Fibroblast of lung (primary cell): ENCODE results near the gene DIAPH3. TPM values are rescaled to one million over a fixed set of nuclear protein-coding genes. Genes with fewer than 3 reads are reported as not detected.

Experiments
- DNase-seq, 2 donors: peaks; one replicate each; pipeline versions ENCODE4 v3.0.0 to v3.0.0-alpha.2; 2010; ENCODE audit warnings: low read depth in 2 of 2
- H2AFZ ChIP-seq: 2 replicates; pipeline ENCODE4 v1.5.1; 2012; ENCODE audit warnings: low read length, control low read depth, inconsistent platforms
- H3K27ac ChIP-seq: 2 replicates; pipeline ENCODE4 v1.5.1; 2011; ENCODE audit warnings: low read length, control low read depth; ENCODE audit not compliant: insufficient read depth
- H3K27me3 ChIP-seq: 2 replicates; pipeline ENCODE4 v1.5.1; 2011; ENCODE audit warnings: mild to moderate bottlenecking, low read length; ENCODE audit not compliant: control insufficient read depth, insufficient read depth
- H3K36me3 ChIP-seq: 2 replicates; pipeline ENCODE4 v1.5.1; 2011; ENCODE audit warnings: low read length; ENCODE audit not compliant: control insufficient read depth, insufficient read depth
- H3K4me1 ChIP-seq: 2 replicates; pipeline ENCODE4 v1.5.1; 2011; ENCODE audit warnings: low read length; ENCODE audit not compliant: control insufficient read depth, insufficient read depth; ENCODE audit errors: extremely low read depth
- H3K4me2 ChIP-seq: 2 replicates; pipeline ENCODE4 v1.5.1; 2011; ENCODE audit warnings: low read length, control low read depth; ENCODE audit not compliant: insufficient read depth; ENCODE audit errors: extremely low read depth
- H3K4me3 ChIP-seq, 4 experiments: fragments of 200-600 bp in 1 of 4; sonication (generic) in 1 of 4; replicated peaks in 1 of 4; 2 replicates each; pipeline ENCODE4 v1.5.1; 2011 to 2016; ENCODE audit warnings: low read length in 4 of 4, low read depth in 3 of 4, mild to moderate bottlenecking in 3 of 4, control low read depth in 2 of 4, inconsistent platforms in 1 of 4, mixed read lengths in 1 of 4; ENCODE audit not compliant: insufficient read depth in 1 of 4; ENCODE audit errors: control extremely low read depth in 1 of 4
- H3K79me2 ChIP-seq: 2 replicates; pipeline ENCODE4 v1.5.1; 2012; ENCODE audit warnings: mild to moderate bottlenecking, low read length, inconsistent platforms; ENCODE audit not compliant: control insufficient read depth, insufficient read depth
- H3K9ac ChIP-seq: 2 replicates; pipeline ENCODE4 v1.5.1; 2011; ENCODE audit warnings: mild to moderate bottlenecking, low read length, control low read depth; ENCODE audit not compliant: insufficient read depth
- H3K9me3 ChIP-seq: 2 replicates; pipeline ENCODE4 v1.5.1; 2012; ENCODE audit warnings: low read depth, low read length; ENCODE audit not compliant: control insufficient read depth, insufficient read depth
- H4K20me1 ChIP-seq: 2 replicates; pipeline ENCODE4 v1.5.1; 2011; ENCODE audit warnings: low read length; ENCODE audit not compliant: control insufficient read depth, insufficient read depth; ENCODE audit errors: extremely low read depth
- EZH2 ChIP-seq: IDR thresholded peaks from 2 replicates; pipeline ENCODE4 v1.5.1; 2012; ENCODE audit warnings: low read length, control low read depth, mild to moderate bottlenecking; ENCODE audit errors: missing control alignments
- polyA plus RNA-seq, 2 donors: library from polyadenylated mRNA; depleted of rRNA in 1 of 2; stranded (reverse) in 1 of 2; unstranded in 1 of 2; fragments of >200 nt; gene quantifications; 2 replicates each; pipeline ENCODE4 v1.2.1, GENCODE V29; 2011 to 2012; ENCODE audit warnings: missing spikeins in 1 of 2
- total RNA-seq: library from RNA; depleted of rRNA; stranded (reverse); fragments of >200 nt; gene quantifications from 2 replicates; pipeline ENCODE4 v1.2.1, GENCODE V29; 2014
- TF ChIP-seq, protein P1 (sequence below), 2 donors: IDR thresholded peaks in 1 of 2; conservative IDR thresholded peaks in 1 of 2; 1 replicate in 1 of 2; 2 replicates in 1 of 2; pipeline ENCODE4 v1.5.1; 2011 to 2012; ENCODE audit warnings: low read length in 2 of 2, control low read depth in 1 of 2, inconsistent platforms in 1 of 2, low read depth in 1 of 2, mild to moderate bottlenecking in 1 of 2

Gene DIAPH3
- total and polyA plus RNA-seq, 2 donors (not counting 1 experiment from before 2014, with no cell fraction given) = 5.9 to 10.9 TPM

DNA sequence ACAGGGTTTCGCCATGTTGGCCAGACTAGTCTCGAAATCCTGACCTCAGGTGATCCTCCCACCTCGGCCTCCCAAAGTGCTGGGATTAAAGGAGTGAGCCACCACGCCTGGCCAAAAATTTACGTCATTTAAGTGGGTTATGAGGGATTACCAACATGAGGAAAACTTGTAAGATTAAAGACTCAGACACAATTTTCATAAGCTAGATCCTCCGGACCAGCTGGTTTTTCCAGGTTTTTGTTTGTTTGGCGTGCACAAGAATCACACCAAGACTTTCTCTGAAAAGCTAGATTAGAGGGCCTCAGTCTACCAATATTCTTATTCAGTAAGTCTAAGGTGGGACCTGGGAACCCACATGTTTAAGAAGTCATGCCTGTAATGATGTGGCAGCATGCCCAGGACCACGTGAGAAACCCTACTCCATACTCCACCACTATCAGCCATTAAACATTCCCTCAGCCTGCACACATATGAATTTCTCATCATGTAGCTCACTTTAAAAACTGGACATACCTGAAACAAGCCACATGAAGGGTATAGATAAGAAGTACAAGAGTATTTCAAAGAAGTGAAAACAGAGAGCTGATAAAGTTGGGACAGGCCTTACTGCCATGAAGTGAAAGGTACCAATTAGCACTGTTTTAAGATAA, 25.7 kb downstream of the DIAPH3 start:
- peaks cover 63% of the 10 kb centered on the region for H3K79me2 ChIP-seq
- no peak overlapping the region for H3K4me2 ChIP-seq
- H3K9me3 ChIP-seq = no peaks in the 10 kb centered on the region
- no peaks in the 10 kb centered on the region for H4K20me1 ChIP-seq
- no peak overlapping the region for H3K9ac ChIP-seq
- no peaks in the 10 kb centered on the region for H3K36me3 ChIP-seq
- H3K27ac ChIP-seq = no peak overlapping the region
- H2AFZ ChIP-seq = no peak overlapping the region
- H3K4me1 ChIP-seq = no peaks in the 10 kb centered on the region
- no peak overlapping the region for H3K4me3 ChIP-seq
- H3K27me3 ChIP-seq = no peaks in the 10 kb centered on the region
- no peak for TF ChIP-seq EZH2
- TF ChIP-seq, protein P1, sequence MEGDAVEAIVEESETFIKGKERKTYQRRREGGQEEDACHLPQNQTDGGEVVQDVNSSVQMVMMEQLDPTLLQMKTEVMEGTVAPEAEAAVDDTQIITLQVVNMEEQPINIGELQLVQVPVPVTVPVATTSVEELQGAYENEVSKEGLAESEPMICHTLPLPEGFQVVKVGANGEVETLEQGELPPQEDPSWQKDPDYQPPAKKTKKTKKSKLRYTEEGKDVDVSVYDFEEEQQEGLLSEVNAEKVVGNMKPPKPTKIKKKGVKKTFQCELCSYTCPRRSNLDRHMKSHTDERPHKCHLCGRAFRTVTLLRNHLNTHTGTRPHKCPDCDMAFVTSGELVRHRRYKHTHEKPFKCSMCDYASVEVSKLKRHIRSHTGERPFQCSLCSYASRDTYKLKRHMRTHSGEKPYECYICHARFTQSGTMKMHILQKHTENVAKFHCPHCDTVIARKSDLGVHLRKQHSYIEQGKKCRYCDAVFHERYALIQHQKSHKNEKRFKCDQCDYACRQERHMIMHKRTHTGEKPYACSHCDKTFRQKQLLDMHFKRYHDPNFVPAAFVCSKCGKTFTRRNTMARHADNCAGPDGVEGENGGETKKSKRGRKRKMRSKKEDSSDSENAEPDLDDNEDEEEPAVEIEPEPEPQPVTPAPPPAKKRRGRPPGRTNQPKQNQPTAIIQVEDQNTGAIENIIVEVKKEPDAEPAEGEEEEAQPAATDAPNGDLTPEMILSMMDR (conservative IDR thresholded peaks at IDR 0.05 in 1 of 2, IDR thresholded peaks at IDR 0.05 in 1 of 2; ENCODE audit: low read depth in 1 of 2, low read length in 2 of 2) = no peak
- DNase-seq = peak in 1 of 2 donors; percentile 28

DNA sequence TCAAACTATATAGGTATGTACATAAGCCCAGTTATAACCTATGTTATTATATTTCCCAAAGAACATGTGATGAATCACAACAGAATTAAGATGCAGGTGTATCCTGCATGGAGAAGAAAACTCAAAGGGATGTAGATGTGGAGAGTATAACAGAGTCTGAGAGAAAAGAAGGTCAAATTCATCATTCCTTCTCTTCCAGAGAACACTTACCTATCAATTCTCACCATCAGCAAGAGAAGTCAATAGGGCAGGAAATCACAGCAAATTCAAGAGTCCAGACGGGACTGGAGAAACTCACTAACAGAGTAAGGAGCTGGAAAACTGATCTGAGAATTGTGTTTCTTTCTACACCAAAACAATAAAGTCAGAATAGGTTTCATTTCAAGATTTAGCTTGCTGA, 28.4 kb downstream of the DIAPH3 start:
- DNase-seq = no peak
- TF ChIP-seq, protein P1 (conservative IDR thresholded peaks at IDR 0.05 in 1 of 2, IDR thresholded peaks at IDR 0.05 in 1 of 2; ENCODE audit: low read depth in 1 of 2, low read length in 2 of 2) = no peak
- no peak for TF ChIP-seq EZH2
- no peak overlapping the region for H3K9ac ChIP-seq
- no peaks in the 10 kb centered on the region for H3K27me3 ChIP-seq
- H3K9me3 ChIP-seq = no peaks in the 10 kb centered on the region
- H3K4me3 ChIP-seq = peak overlapping the region in 1 of 4 experiments; percentile 28
- no peaks in the 10 kb centered on the region for H3K36me3 ChIP-seq
- no peaks in the 10 kb centered on the region for H3K4me1 ChIP-seq
- H2AFZ ChIP-seq = no peak overlapping the region
- no peaks in the 10 kb centered on the region for H4K20me1 ChIP-seq
- H3K27ac ChIP-seq = no peak overlapping the region
- peaks cover 43% of the 10 kb centered on the region for H3K79me2 ChIP-seq
- no peak overlapping the region for H3K4me2 ChIP-seq

DNA sequence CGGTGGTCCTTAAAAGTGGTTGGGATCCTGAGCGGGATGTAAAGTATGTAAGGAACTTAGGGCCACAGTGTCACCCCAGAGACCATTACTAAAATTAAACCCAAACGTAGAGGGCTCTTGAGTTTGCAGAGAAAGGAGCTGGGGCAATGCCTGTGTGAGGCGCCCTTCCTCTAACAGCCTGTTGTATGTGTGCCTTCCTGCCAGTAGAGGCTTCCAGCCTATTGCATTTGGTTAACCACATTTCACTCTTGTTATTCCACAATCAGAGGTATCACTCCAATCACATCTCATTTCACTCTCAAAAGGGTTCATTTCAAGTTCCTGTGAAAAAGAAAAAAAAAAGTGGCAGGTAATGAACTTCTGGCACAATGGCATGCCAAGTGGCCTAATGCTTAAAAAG, 29.4 kb downstream of the DIAPH3 start:
- Histone ChIP-seq H2AFZ (peak overlapping the region; percentile 28), H3K79me2 (peaks cover 37% of the 10 kb centered on the region), H3K9me3 (no peaks in the 10 kb centered on the region), H3K27me3 (no peaks in the 10 kb centered on the region), H3K4me3 (no peak overlapping the region), H4K20me1 (no peaks in the 10 kb centered on the region), H3K4me1 (no peaks in the 10 kb centered on the region), H3K36me3 (no peaks in the 10 kb centered on the region), H3K4me2 (peak overlapping the region; percentile 52), H3K9ac (no peak overlapping the region), H3K27ac (no peak overlapping the region)
- peak in 1 of 2 donors; percentile 58 for DNase-seq
- TF ChIP-seq, protein P1 (conservative IDR thresholded peaks at IDR 0.05 in 1 of 2, IDR thresholded peaks at IDR 0.05 in 1 of 2; ENCODE audit: low read depth in 1 of 2, low read length in 2 of 2) = peak; percentile 52 to 60
- no peak for TF ChIP-seq EZH2
